ENCODE results near the gene POC5. TPM values are rescaled to one million over a fixed set of nuclear protein-coding genes. Genes with fewer than 3 reads are reported as not detected.

The POC5 gene
- total and polyA plus RNA-seq, 2 of the 13 experiments (the other 11 are each of a cell fraction or from before 2014, with no cell fraction given): 6.9 to 9.3 TPM

DNA sequence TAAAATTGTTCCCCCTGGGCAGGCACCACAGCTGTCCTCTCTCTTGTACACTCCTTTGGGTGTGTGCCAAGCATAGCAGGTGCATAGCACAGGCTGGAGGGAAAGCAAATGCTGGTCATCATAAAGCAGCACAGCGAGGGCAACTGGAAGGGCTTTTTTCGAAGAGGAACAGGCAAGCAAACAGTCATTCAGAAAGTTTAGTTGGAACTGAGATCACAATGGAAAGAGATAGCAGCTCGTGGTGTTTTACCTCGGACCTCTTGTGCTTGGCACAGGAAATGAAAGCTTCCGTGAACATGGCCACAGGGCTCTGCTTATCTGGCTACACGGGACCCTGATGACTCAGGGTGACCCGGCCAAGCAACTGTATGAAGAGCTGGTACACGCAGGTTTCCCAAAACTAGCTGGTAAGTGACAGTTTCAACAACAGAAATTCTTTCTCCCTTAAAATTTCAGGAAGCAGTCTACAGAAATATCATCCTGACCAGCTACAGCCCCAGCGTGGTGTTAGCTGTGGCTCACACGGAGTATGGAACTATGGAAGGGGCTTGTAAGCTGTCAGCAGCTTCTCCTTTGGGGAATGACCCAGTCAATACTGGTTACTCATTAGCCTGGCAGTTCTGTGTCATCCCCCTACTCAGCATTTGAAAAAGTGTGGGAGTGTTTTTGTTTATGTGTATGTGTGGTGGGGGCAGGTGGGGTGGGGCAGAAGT is 48.1 kb downstream of the POC5 start (continued):
- TF ChIP-seq, protein P1, sequence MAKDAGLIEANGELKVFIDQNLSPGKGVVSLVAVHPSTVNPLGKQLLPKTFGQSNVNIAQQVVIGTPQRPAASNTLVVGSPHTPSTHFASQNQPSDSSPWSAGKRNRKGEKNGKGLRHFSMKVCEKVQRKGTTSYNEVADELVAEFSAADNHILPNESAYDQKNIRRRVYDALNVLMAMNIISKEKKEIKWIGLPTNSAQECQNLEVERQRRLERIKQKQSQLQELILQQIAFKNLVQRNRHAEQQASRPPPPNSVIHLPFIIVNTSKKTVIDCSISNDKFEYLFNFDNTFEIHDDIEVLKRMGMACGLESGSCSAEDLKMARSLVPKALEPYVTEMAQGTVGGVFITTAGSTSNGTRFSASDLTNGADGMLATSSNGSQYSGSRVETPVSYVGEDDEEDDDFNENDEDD (CRISPR knock-in tag; IDR thresholded peaks at IDR 0.05; ENCODE audit: borderline replicate concordance): no peak
- no peak for TF ChIP-seq TGIF2 (CRISPR knock-in tag; IDR thresholded peaks at IDR 0.05)
- no peak for TF ChIP-seq FOXO4 (CRISPR knock-in tag; conservative IDR thresholded peaks at IDR 0.05)
- TF ChIP-seq, protein P2, sequence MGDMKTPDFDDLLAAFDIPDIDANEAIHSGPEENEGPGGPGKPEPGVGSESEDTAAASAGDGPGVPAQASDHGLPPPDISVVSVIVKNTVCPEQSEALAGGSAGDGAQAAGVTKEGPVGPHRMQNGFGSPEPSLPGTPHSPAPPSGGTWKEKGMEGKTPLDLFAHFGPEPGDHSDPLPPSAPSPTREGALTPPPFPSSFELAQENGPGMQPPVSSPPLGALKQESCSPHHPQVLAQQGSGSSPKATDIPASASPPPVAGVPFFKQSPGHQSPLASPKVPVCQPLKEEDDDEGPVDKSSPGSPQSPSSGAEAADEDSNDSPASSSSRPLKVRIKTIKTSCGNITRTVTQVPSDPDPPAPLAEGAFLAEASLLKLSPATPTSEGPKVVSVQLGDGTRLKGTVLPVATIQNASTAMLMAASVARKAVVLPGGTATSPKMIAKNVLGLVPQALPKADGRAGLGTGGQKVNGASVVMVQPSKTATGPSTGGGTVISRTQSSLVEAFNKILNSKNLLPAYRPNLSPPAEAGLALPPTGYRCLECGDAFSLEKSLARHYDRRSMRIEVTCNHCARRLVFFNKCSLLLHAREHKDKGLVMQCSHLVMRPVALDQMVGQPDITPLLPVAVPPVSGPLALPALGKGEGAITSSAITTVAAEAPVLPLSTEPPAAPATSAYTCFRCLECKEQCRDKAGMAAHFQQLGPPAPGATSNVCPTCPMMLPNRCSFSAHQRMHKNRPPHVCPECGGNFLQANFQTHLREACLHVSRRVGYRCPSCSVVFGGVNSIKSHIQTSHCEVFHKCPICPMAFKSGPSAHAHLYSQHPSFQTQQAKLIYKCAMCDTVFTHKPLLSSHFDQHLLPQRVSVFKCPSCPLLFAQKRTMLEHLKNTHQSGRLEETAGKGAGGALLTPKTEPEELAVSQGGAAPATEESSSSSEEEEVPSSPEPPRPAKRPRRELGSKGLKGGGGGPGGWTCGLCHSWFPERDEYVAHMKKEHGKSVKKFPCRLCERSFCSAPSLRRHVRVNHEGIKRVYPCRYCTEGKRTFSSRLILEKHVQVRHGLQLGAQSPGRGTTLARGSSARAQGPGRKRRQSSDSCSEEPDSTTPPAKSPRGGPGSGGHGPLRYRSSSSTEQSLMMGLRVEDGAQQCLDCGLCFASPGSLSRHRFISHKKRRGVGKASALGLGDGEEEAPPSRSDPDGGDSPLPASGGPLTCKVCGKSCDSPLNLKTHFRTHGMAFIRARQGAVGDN (CRISPR knock-in tag; IDR thresholded peaks at IDR 0.05): no peak
- TF ChIP-seq MATR3 (CRISPR knock-in tag; IDR thresholded peaks at IDR 0.05): no peak
- no peak for TF ChIP-seq ZNF460 (CRISPR knock-in tag; IDR thresholded peaks at IDR 0.05; ENCODE audit: borderline replicate concordance)
- TF ChIP-seq, protein P3, sequence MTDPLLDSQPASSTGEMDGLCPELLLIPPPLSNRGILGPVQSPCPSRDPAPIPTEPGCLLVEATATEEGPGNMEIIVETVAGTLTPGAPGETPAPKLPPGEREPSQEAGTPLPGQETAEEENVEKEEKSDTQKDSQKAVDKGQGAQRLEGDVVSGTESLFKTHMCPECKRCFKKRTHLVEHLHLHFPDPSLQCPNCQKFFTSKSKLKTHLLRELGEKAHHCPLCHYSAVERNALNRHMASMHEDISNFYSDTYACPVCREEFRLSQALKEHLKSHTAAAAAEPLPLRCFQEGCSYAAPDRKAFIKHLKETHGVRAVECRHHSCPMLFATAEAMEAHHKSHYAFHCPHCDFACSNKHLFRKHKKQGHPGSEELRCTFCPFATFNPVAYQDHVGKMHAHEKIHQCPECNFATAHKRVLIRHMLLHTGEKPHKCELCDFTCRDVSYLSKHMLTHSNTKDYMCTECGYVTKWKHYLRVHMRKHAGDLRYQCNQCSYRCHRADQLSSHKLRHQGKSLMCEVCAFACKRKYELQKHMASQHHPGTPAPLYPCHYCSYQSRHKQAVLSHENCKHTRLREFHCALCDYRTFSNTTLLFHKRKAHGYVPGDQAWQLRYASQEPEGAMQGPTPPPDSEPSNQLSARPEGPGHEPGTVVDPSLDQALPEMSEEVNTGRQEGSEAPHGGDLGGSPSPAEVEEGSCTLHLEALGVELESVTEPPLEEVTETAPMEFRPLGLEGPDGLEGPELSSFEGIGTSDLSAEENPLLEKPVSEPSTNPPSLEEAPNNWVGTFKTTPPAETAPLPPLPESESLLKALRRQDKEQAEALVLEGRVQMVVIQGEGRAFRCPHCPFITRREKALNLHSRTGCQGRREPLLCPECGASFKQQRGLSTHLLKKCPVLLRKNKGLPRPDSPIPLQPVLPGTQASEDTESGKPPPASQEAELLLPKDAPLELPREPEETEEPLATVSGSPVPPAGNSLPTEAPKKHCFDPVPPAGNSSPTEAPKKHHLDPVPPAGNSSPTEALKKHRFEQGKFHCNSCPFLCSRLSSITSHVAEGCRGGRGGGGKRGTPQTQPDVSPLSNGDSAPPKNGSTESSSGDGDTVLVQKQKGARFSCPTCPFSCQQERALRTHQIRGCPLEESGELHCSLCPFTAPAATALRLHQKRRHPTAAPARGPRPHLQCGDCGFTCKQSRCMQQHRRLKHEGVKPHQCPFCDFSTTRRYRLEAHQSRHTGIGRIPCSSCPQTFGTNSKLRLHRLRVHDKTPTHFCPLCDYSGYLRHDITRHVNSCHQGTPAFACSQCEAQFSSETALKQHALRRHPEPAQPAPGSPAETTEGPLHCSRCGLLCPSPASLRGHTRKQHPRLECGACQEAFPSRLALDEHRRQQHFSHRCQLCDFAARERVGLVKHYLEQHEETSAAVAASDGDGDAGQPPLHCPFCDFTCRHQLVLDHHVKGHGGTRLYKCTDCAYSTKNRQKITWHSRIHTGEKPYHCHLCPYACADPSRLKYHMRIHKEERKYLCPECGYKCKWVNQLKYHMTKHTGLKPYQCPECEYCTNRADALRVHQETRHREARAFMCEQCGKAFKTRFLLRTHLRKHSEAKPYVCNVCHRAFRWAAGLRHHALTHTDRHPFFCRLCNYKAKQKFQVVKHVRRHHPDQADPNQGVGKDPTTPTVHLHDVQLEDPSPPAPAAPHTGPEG (CRISPR knock-in tag; IDR thresholded peaks at IDR 0.05): no peak
- no peak for TF ChIP-seq LCORL (IDR thresholded peaks at IDR 0.05)
- no peak; the same call in 1 of the 2 replicates for TF ChIP-seq LCORL (CRISPR knock-in tag; IDR thresholded peaks at IDR 0.05)
- TF ChIP-seq, protein P4, sequence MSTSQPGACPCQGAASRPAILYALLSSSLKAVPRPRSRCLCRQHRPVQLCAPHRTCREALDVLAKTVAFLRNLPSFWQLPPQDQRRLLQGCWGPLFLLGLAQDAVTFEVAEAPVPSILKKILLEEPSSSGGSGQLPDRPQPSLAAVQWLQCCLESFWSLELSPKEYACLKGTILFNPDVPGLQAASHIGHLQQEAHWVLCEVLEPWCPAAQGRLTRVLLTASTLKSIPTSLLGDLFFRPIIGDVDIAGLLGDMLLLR (CRISPR knock-in tag; IDR thresholded peaks at IDR 0.05): no peak
- TF ChIP-seq PHB2 (IDR thresholded peaks at IDR 0.05; ENCODE audit: partially characterized antibody): no peak
- TF ChIP-seq SP4 (CRISPR knock-in tag; IDR thresholded peaks at IDR 0.05): no peak
- TF ChIP-seq, protein P5, sequence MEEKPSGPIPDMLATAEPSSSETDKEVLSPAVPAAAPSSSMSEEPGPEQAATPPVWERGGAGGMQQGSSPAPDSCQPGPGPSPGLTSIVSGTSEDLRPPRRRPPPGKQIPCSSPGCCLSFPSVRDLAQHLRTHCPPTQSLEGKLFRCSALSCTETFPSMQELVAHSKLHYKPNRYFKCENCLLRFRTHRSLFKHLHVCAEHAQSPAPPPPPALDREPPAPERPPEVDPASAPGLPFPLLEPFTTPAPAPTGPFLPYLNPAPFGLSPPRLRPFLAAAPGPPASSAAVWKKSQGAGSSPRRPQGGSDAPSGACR (CRISPR knock-in tag; IDR thresholded peaks at IDR 0.05): no peak
- no peak for TF ChIP-seq ZNF496 (CRISPR knock-in tag; IDR thresholded peaks at IDR 0.05; ENCODE audit: insufficient replicate concordance)
- no peak for TF ChIP-seq PRMT3 (CRISPR knock-in tag; IDR thresholded peaks at IDR 0.05; ENCODE audit: borderline replicate concordance, low read depth)
